HUES6 (cell line): Measurements from ENCODE around the gene TNK2.
A peak's percentile ranks its signal among the peaks of the same experiment; 100 is the strongest.
"Not testable (repeated sequence)": the region's sequence is repeated elsewhere in the genome, so short reads cannot be mapped to it uniquely, and the experiment has no call there.

Experiments used
- H3K27ac ChIP-seq: 2 replicates; pipeline ENCODE4 v1.7.0; 2013; ENCODE audit warnings: low read depth, mild to moderate bottlenecking, low read length, inconsistent platforms
- H3K27me3 ChIP-seq: 2 replicates; pipeline ENCODE4 v1.6.1; 2013; ENCODE audit warnings: low read length; ENCODE audit not compliant: control insufficient read depth, insufficient read depth
- H3K36me3 ChIP-seq: 2 replicates; pipeline ENCODE4 v1.6.1; 2013; ENCODE audit warnings: low read length; ENCODE audit not compliant: control insufficient read depth, insufficient read depth
- H3K4me1 ChIP-seq: 2 replicates; pipeline ENCODE4 v1.6.1; 2013; ENCODE audit warnings: low read length; ENCODE audit not compliant: control insufficient read depth, insufficient read depth
- H3K4me3 ChIP-seq: 2 replicates; pipeline ENCODE4 v1.5.1; 2013; ENCODE audit warnings: low read depth, low read length
- H3K9ac ChIP-seq: one replicate; pipeline ENCODE4 v1.6.1; 2013; ENCODE audit warnings: mild to moderate bottlenecking, low read length
- H3K9me3 ChIP-seq: 2 replicates; pipeline ENCODE4 v1.6.1; 2013; ENCODE audit warnings: low read depth, low read length; ENCODE audit not compliant: control insufficient read depth, insufficient read depth

The TNK2 gene

DNA sequence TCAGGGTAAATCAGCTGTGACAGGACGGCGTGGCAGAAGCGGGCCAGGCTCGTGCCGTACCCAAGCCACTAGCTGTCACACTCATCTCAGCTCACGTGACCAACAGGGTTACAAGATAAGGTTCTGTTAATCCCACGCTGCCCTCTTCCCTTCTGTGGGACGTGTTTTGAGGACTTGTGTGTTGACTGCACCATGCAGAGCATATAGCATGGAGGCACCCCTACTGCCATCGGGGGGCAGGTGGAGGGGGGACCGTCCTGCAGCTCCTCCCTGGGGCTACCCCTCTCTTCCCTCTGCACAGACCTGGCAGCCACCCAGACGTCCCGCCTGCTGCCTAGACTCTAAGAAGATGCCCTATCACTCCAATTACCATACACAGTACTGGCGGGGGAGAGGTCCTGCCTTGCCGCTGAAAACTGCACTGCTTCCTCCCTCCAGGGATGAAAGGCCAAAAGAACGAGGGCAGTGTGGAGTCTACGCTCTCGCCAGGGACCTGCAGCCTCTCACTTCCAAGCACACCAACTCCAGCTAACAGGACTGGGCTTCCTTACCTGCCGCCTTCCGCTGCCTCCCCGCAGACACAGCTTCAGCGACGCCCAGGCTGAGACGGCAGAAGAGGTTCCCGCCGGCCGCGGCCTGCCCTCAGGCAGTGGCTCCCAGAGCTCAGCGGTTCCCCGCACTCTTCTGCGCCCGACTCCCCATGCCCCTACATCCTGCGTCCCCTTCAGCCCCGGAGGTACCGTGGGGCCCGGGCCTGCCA lies at the start of gene TNK2:
TSS of gene TNK2 (minus strand) at position 618 of the 760 bp plus-strand sequence. CDS start 19,963 bp downstream, outside the sequence.
- Histone ChIP-seq H3K4me3 (peak within 1 kb of the TSS; percentile 64), H3K36me3 (no peaks in the 10 kb centered on the region), H3K4me1 (peaks cover 35% of the 10 kb centered on the region), H3K27me3 (peaks cover 6% of the 10 kb centered on the region; the same call in 1 of the 2 replicates), H3K9me3 (no peaks in the 10 kb centered on the region), H3K9ac (peak within 1 kb of the TSS; percentile 40), H3K27ac (no peak within 1 kb of the TSS)

DNA sequence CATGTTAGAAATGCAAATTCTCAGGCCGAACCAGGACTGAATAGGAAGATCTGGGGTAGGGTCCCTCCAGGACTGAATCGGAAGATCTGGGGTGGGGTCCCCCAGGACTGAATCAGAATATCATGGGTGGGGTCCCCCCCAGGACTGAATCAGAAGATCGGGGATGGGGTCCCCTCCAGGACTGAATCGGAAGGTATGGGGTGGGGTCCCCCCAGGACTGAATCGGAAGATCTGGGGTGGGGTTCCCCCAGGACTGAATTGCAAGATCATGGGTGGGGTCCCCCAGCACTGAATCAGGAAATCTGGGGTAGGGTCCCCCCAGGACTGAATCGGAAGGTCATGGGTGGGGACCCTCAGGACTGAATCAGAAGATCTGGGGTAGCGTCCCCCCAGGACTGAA lies 48.2 kb upstream of the TNK2 start:
- peaks cover 5% of the 10 kb centered on the region for H3K36me3 ChIP-seq
- H3K4me3 ChIP-seq, result no peak overlapping the region
- H3K4me1 ChIP-seq, result no peaks in the 10 kb centered on the region
- no peaks in the 10 kb centered on the region for H3K9me3 ChIP-seq
- no peak overlapping the region for H3K27ac ChIP-seq
- H3K27me3 ChIP-seq, result no peaks in the 10 kb centered on the region
- H3K9ac ChIP-seq, result no peak overlapping the region

DNA sequence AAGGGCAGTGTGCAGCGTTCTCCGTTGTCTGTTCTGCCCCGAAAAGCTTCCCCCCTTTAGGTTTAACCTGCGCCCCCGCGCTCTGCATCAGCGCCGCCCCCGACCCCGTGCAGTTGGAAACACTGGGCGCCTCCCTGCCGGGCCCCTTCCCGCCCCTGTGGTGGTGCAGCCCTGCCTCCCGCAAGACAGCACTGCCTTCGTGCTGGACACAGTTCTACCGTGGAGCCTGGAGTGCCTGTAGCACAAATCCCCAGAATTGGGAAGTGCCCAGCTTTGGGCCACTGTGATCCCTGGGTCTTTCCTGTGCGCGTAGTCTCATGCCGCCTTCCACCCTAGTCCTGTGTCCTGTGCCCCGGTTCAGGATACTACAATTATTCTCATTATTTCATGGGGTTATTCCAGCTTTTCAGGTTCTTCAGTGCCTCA lies 47.1 kb upstream of the TNK2 start:
- peak overlapping the region; percentile 50 for H3K4me3 ChIP-seq
- not testable (repeated sequence) for H3K27ac ChIP-seq, H3K36me3 ChIP-seq, H3K9me3 ChIP-seq, H3K9ac ChIP-seq, H3K27me3 ChIP-seq, H3K4me1 ChIP-seq

DNA sequence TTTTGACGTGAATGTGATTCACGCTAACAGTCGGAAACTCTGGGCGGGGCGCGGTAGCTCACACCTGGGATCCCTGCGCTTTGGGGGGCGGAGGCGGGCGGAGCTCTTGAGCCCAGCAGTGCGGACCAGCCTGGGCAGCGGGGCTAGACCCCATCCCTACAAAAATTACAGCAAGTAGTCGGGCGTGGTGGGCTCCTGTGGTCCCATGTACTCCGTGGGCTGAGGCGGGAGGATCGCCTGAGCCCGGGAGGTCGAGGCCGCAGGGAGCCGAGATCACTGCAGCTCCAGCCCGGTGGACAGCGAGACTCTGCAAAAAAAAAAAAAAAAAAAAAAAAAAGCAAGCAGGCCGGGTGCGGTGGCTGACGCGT lies 46.4 kb upstream of the TNK2 start:
- not testable (repeated sequence) for H3K4me3 ChIP-seq, H3K27ac ChIP-seq, H3K4me1 ChIP-seq, H3K9me3 ChIP-seq, H3K9ac ChIP-seq, H3K36me3 ChIP-seq, H3K27me3 ChIP-seq

DNA sequence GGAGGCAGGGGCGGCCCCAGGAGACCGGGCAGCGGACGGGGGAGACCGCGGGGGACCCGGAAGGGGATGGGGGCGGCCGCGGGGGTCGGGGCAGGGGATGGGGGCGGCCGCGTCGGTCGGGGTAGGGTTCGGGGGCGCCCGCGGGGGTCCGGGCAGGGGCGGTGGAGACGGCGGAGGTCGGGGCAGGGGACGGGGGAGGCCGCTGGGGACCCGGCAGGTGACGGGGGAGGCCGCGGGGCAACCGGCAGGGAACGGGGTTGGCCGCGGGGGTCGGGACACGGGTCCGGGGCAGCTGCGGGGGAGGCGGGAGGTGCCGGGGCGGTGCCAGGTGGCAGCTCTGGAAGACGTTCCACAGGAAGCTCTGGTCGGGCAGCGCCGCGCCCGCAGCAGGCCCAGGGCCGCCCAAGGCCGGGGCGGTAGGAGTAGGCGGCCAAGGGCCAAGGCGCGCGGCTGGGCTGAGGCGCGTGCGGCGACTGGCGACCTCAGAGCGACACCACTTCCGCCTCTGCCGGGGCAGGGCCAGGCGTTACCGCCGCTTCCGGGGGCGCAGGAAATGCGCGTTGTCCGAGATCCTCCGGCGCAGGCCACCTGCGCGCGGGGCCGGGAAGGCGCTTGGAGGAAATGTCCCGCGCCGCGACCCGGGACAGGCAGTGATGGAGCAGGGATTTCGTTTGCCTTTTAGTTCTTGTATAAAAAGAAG lies 45.9 kb upstream of the TNK2 start:
- H3K4me3 ChIP-seq, H3K36me3 ChIP-seq, H3K4me1 ChIP-seq, H3K27ac ChIP-seq, H3K9ac ChIP-seq, H3K27me3 ChIP-seq, H3K9me3 ChIP-seq: not testable (repeated sequence)

DNA sequence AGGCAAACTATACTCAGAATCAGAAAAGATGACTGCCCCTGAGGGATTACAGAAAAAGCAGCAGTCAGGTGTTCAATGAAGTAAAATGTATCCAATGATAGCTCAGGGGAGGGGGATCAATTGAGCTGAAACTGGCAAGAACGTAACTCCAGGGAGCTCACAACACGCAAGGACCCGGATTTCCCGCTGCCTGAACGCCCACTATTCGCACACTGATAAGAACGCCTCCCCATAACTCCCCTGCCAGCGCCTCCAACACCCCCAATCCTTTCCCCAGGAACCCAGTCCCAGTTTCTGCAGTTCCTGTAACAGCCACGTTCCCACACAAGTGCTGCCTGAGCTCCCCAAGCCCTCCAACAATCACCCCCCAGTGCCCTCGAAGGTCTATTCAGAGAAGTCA lies 44.2 kb upstream of the TNK2 start:
- not testable (repeated sequence) for H3K27me3 ChIP-seq, H3K27ac ChIP-seq, H3K4me1 ChIP-seq, H3K4me3 ChIP-seq, H3K9ac ChIP-seq, H3K9me3 ChIP-seq, H3K36me3 ChIP-seq

DNA sequence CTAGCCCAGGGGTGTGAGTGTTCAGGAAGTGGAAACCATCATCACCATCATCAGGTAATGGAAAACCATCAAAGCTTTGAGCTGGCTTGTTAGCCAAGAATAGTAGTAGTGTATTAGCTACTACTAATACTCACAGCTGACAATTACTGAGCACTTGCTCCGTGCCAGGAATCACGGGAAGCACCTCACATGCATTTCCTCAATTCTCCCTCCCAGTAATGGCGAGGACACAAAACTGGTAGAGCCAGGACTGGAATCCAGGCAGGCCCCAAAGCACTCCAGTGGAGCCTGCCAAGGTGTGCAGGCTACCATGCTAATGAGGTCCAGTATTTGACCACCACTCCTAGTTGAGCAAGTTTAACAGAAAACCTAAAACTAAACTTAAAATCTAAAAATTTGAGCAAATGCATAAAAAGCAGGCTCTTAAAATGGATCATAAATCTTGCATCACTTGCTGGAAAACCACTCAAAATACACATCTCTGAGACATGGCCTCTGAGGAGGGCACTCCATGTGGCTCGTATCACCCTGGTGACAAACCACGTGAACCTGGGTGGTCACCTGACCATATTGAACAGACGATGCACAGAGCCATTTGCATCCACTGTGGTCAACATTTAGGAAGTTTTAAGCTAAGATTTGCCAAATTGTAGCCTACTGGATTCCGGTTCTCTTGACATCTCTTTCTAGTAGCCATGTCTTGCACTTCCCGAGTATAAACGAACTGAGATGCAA lies 43.3 kb upstream of the TNK2 start:
- not testable (repeated sequence) for H3K36me3 ChIP-seq, H3K27ac ChIP-seq, H3K9ac ChIP-seq, H3K4me1 ChIP-seq, H3K9me3 ChIP-seq, H3K4me3 ChIP-seq, H3K27me3 ChIP-seq

DNA sequence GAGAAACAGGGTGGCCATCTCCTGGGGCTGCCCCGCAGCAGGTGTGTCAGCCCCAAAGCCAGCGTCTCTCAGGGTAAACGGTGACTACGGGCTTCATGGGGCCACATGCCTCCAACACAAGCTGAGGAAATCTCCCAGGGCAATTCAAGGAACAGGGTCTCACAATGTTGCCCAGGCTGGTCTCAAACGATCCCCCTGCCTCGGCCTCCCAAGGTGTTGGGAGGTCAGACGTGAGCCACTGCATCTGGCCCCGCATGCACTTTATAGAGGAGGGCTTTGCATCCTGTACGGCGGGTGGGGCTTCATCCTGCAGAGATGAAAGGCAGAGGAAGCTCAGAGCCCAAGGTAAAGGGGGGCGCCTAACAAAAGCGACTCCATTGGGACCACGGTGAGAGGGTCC lies 42.4 kb upstream of the TNK2 start:
- not testable (repeated sequence) for H3K9me3 ChIP-seq, H3K4me1 ChIP-seq, H3K4me3 ChIP-seq, H3K27me3 ChIP-seq, H3K9ac ChIP-seq, H3K36me3 ChIP-seq, H3K27ac ChIP-seq

DNA sequence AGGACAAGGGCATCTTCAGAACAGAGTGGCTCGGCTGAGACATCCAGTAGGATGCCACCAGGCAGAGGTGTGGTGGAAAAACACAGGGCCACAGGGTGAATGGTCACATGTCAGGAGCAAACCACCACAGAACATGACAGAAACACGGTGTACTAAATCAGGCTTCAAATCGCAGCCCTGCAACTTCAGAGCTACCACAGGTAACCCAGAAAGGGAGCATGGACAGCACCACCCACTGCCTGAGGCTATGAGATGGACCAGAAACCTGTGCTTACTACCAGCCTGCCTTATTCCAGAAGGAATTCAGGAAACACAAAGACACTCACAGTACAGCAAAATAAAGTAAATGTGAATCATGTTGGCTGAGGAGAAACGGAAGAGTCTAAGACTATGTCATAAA lies 41.8 kb upstream of the TNK2 start:
- not testable (repeated sequence) for H3K9ac ChIP-seq, H3K4me1 ChIP-seq, H3K4me3 ChIP-seq, H3K27me3 ChIP-seq, H3K27ac ChIP-seq, H3K9me3 ChIP-seq, H3K36me3 ChIP-seq

DNA sequence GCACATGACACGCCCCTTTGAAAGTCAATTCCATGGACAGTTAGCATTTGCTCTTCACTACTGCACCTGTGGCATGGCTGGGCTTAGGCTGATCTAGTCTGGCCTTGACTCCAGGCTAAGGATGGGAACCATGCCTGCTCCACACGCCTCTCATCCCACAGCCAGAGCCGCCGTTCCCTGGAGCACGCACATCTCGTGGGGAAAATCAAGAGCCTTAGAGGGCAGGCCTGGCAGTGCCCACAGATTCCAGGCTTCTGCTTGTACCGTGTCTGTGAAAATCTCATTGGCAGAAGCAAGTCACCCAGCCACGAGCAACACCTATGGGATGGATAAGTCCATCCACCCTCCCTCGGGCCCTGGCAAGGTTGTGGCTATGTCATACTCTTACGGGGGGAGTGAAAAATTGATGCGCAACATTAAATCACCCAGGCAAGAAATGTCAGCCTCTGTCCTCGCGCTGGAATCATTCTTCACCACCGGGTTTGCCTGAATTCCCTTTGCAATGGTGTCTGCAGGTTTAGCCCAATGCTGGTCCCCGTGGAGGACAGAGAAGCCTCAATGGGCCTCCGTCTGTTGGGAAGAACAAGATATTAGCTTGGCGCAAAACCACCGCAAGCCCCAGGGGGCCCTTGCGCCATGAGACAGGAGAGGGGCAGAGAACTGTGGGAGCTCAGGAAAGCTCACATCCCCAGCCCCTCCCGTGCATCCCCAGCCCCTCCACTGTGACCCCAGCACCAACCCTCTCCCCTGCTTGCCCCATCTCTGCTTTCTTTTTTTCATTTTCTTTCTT lies 38.8 kb upstream of the TNK2 start:
- not testable (repeated sequence) for H3K9me3 ChIP-seq, H3K27me3 ChIP-seq, H3K27ac ChIP-seq, H3K4me3 ChIP-seq, H3K36me3 ChIP-seq, H3K4me1 ChIP-seq, H3K9ac ChIP-seq
